Common myeloid progenitor, CD34-positive (primary cell): ENCODE data around the gene POGLUT2.

Experiments
- CTCF ChIA-PET: fragments of 350-600 bp; sonication (Branson Sonifier 250); formaldehyde crosslinking; loops from one replicate; lab custom pipeline; 2021; ENCODE audit warnings: antibody characterized with exemption; lab: Charles Lee
- POLR2A ChIA-PET: fragments of 350-600 bp; sonication (Branson Sonifier 250); formaldehyde crosslinking; loops from one replicate; lab custom pipeline; 2021; ENCODE audit warnings: antibody characterized with exemption; lab: Charles Lee
- DNase-seq, 3 donors: peaks; one replicate each; pipeline versions ENCODE4 v3.0.0 to v3.0.0-alpha.2; 2013
- H3K27ac ChIP-seq, 2 experiments: 1 replicate in 1 of 2; 2 replicates in 1 of 2; pipeline ENCODE4 v1.7.0; 2013; ENCODE audit warnings: inconsistent platforms in 2 of 2, low read length in 2 of 2, mild to moderate bottlenecking in 2 of 2, low read depth in 1 of 2, moderate library complexity in 1 of 2; ENCODE audit not compliant: severe bottlenecking in 2 of 2, insufficient read depth in 1 of 2, poor library complexity in 1 of 2
- H3K27me3 ChIP-seq, 5 experiments: replicated peaks in 2 of 5; 1 replicate in 3 of 5; 2 replicates in 2 of 5; pipeline versions ENCODE4 v1.6.1 to v1.7.0; 2013; ENCODE audit warnings: low read length in 4 of 5, mild to moderate bottlenecking in 2 of 5, moderate library complexity in 2 of 5, inconsistent platforms in 1 of 5; ENCODE audit not compliant: insufficient read depth in 5 of 5, control insufficient read depth in 4 of 5
- H3K36me3 ChIP-seq, 4 experiments: 1 replicate in 2 of 4; 2 replicates in 2 of 4; pipeline versions ENCODE4 v1.6.1 to v1.7.0; 2013; ENCODE audit warnings: low read length in 3 of 4, control low read depth in 1 of 4, mild to moderate bottlenecking in 1 of 4; ENCODE audit not compliant: control insufficient read depth in 4 of 4, insufficient read depth in 4 of 4
- H3K4me1 ChIP-seq, 4 experiments: 1 replicate in 3 of 4; 2 replicates in 1 of 4; pipeline versions ENCODE4 v1.6.1 to v1.7.1; 2013; ENCODE audit warnings: low read length in 3 of 4, mild to moderate bottlenecking in 3 of 4, control low read depth in 1 of 4, inconsistent platforms in 1 of 4, moderate library complexity in 1 of 4; ENCODE audit not compliant: control insufficient read depth in 4 of 4, insufficient read depth in 4 of 4; ENCODE audit errors: control extremely low read depth in 1 of 4
- H3K4me3 ChIP-seq, 7 experiments: 1 replicate in 4 of 7; 2 replicates in 3 of 7; pipeline versions ENCODE4 v1.5.1 to v1.7.0; 2013; ENCODE audit warnings: mild to moderate bottlenecking in 7 of 7, low read length in 6 of 7, moderate library complexity in 6 of 7, inconsistent platforms in 2 of 7, low read depth in 2 of 7, control low read depth in 1 of 7; ENCODE audit not compliant: insufficient read depth in 4 of 7, control insufficient read depth in 1 of 7; ENCODE audit errors: extremely low read depth in 1 of 7
- H3K9me3 ChIP-seq, 5 experiments: 1 replicate in 4 of 5; 2 replicates in 1 of 5; pipeline versions ENCODE4 v1.6.1 to v1.7.1; 2013; ENCODE audit warnings: low read length in 4 of 5, mild to moderate bottlenecking in 2 of 5, inconsistent platforms in 1 of 5, low read depth in 1 of 5, moderate library complexity in 1 of 5; ENCODE audit not compliant: control insufficient read depth in 4 of 5, insufficient read depth in 2 of 5; ENCODE audit errors: control extremely low read depth in 1 of 5
- WGBS: methylation state at CpG from one replicate; pipeline ENCODE4 v1.1.5; 2013; ENCODE audit not compliant: insufficient coverage; 5-methylcytosine and 5-hydroxymethylcytosine counted together

The POGLUT2 gene

GRCh38 chr13:102839462-102839861 is 40.7 kb upstream of the POGLUT2 start:
- H3K36me3 ChIP-seq, result peaks cover 11 to 55% (median 37%) of the 10 kb centered on the region in 4 experiments
- DNase-seq, result no peak
- 100% methylated on average over 2 of the region's 5 CpGs for WGBS
- H3K4me1 ChIP-seq, result no peaks in the 10 kb centered on the region
- H3K27me3 ChIP-seq, result no peaks in the 10 kb centered on the region
- H3K9me3 ChIP-seq, result no peaks in the 10 kb centered on the region
- ChIA-PET POLR2A (no interaction called here), CTCF (interaction anchor here (1.6 kb wide), 1 partner anchor 10 kb away, joined by 4 read pairs; no protein-coding TSS in a partner anchor)
- no peak overlapping the region for H3K27ac ChIP-seq
- H3K4me3 ChIP-seq, result no peak overlapping the region

DNA sequence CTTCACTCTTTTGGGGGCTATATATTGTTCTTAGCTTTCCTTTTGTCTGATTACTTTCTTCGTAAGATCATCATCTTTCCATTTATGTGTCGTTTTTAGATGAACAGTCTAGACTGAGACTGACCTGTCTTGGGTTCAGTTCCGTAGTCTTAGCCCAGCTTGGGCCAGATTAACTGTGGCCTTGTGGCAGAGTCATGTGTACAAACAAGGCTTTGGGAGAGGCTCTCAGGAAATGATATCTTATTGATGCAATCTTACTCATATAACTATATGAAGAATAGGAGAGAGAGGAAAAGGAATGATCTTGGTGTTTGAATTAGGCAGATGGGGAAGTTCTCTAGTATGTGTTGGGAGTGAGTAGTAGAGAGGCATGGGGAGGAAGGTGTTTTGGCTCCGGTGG is 40.2 kb upstream of the POGLUT2 start:
- no peaks in the 10 kb centered on the region for H3K9me3 ChIP-seq
- no peak overlapping the region for H3K4me3 ChIP-seq
- no peak overlapping the region for H3K27ac ChIP-seq
- H3K4me1 ChIP-seq, result no peaks in the 10 kb centered on the region
- peaks cover 11 to 55% (median 38%) of the 10 kb centered on the region in 4 experiments for H3K36me3 ChIP-seq
- ChIA-PET POLR2A (no interaction called here), CTCF (no interaction called here)
- WGBS, result 100% methylated on average over 1 of the region's 4 CpGs
- H3K27me3 ChIP-seq, result no peaks in the 10 kb centered on the region
- no peak for DNase-seq

DNA sequence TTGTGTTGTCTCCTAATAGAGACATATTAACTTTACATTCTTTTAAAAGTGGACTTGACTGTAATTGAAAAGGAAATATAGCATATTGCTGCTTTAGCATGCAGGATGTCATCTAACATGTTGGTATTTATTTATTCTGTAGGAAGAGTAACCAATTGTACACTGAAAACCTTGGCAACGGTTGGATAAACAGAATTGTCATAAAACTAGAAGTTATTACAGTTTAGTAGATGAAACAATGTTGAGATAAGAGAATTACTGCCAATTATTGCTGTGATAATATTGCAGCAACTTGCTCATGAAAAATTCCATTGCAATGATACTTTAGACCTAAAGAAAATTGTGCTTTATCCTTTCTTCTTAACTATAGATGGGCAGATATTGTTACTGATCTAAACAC is 39.5 kb upstream of the POGLUT2 start:
- POLR2A ChIA-PET, result no interaction called here
- Histone ChIP-seq H3K27ac (no peak overlapping the region), H3K27me3 (no peaks in the 10 kb centered on the region)

GRCh38 chr13:102836471-102836870 is 37.7 kb upstream of the POGLUT2 start:
- ChIA-PET CTCF (interaction anchor here (1.0 kb wide), 1 partner anchor 21 kb away, joined by 3 read pairs; no protein-coding TSS in a partner anchor), POLR2A (no interaction called here)
- 100% methylated on average over 3 of the region's 4 CpGs for WGBS
- H3K4me1 ChIP-seq, result no peaks in the 10 kb centered on the region
- no peak for DNase-seq
- no peak overlapping the region for H3K4me3 ChIP-seq
- no peaks in the 10 kb centered on the region for H3K27me3 ChIP-seq
- H3K27ac ChIP-seq, result no peak overlapping the region
- H3K9me3 ChIP-seq, result no peaks in the 10 kb centered on the region
- peaks cover 13 to 59% (median 35%) of the 10 kb centered on the region in 4 experiments for H3K36me3 ChIP-seq

More for the DNA sequence above, 39.5 kb upstream of the POGLUT2 start:
- Histone ChIP-seq H3K9me3 (no peaks in the 10 kb centered on the region), H3K4me3 (no peak overlapping the region), H3K36me3 (peaks cover 13 to 53% (median 39%) of the 10 kb centered on the region in 4 experiments), H3K4me1 (no peaks in the 10 kb centered on the region)
- DNase-seq, result no peak
- WGBS, result 100% methylated on average over 1 of the region's 1 CpG
- CTCF ChIA-PET, result interaction anchor here (1.0 kb wide), 1 partner anchor 9 kb away, joined by 4 read pairs; no protein-coding TSS in a partner anchor

DNA sequence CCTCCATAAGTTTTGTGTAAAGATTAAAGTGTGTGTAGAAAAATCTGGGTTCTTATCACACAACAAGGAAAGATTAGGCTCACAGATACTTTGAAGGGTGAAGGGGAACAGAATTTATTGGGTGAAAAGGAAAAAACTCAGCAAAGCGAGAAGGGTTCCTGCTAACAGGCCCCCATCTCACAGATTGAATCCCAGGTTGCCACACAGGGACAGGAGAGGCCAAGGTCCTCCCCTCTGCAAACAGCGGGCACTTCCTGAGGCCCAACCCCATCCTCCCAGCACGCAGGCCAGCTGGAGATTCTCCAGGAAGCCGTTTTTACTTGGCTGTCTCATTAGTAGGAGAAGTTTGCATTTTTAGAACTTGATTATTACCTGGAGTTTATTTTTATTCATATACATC is 31.9 kb upstream of the POGLUT2 start:
- Histone ChIP-seq H3K4me1 (no peaks in the 10 kb centered on the region), H3K9me3 (no peaks in the 10 kb centered on the region), H3K27me3 (no peaks in the 10 kb centered on the region), H3K4me3 (no peak overlapping the region), H3K36me3 (peaks cover 17 to 52% (median 38%) of the 10 kb centered on the region in 4 experiments), H3K27ac (no peak overlapping the region)
- CTCF ChIA-PET, result interaction anchor here (0.8 to 1.6 kb wide), 3 partner anchors 12 to 29 kb away, joined by 3 to 6 read pairs (median 5); partner anchors contain the start of gene ERCC5
- DNase-seq, result no peak
- WGBS, result 100% methylated on average over 1 of the region's 4 CpGs
- POLR2A ChIA-PET, result no interaction called here

DNA sequence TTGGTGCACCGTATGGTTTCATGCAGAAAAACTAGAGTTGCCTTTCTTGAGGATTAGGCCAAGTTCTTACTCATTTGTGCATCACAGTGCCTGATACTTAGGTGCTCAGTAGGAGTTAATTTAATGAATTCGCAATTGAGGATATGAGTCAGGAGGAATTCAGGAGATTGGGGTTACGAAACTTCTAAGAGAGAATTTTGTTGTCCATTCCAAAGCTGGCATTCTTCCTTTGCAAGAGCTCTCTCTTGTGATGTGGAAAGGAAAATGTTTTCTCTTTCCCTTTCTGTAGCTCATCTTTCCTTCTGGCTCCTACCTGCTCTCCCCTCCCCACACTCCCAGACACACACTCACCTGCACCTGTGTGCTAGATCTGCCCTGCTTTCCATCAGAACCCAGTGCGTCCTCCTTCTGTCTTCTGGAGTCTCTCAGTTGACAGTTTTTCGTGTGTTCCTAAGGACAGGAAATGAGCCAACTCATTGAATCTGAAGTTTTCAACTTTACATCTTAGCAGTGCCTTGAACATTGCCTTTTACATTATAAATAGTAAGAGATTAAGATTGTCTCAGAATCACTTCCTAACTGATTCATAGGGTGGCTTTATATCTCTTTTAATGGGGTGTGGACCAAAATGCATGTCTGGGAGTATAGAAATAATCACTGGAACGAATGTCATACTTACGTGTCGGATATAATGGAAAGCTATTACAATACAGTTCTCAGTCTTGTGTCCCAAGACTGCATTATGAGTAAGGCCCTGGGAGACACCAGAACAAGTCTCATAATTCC is 27.3 kb upstream of the POGLUT2 start:
- Histone ChIP-seq H3K27ac (no peak overlapping the region), H3K4me1 (no peaks in the 10 kb centered on the region), H3K27me3 (no peaks in the 10 kb centered on the region), H3K4me3 (no peak overlapping the region), H3K36me3 (peaks cover 30 to 68% (median 50%) of the 10 kb centered on the region in 4 experiments), H3K9me3 (peaks cover 0 to 8% (median 0%) of the 10 kb centered on the region in 5 experiments)
- WGBS, result 94% methylated on average over 6 of the region's 8 CpGs
- DNase-seq, result no peak
- POLR2A ChIA-PET, result interaction anchor here (0.6 kb wide), 1 partner anchor 59 kb away, joined by 3 read pairs; no protein-coding TSS in a partner anchor
- CTCF ChIA-PET, result interaction anchor here (1.9 kb wide), 1 partner anchor 13 kb away, joined by 5 read pairs; no protein-coding TSS in a partner anchor

- WGBS, result 100% methylated on average over 4 of the region's 4 CpGs
- ChIA-PET POLR2A (interaction anchor here (0.6 kb wide), 1 partner anchor 60 kb away, joined by 3 read pairs; no protein-coding TSS in a partner anchor), CTCF (interaction anchor here (1.9 kb wide), 1 partner anchor 12 kb away, joined by 5 read pairs; no protein-coding TSS in a partner anchor)
- no peak for DNase-seq
- Histone ChIP-seq H3K36me3 (peaks cover 31 to 69% (median 53%) of the 10 kb centered on the region in 4 experiments), H3K27ac (no peak overlapping the region), H3K4me1 (no peaks in the 10 kb centered on the region), H3K4me3 (no peak overlapping the region), H3K27me3 (no peaks in the 10 kb centered on the region), H3K9me3 (peaks cover 0 to 8% (median 0%) of the 10 kb centered on the region in 5 experiments)
These were observed 26.6 kb upstream of the POGLUT2 start for GRCh38 chr13:102825400-102825799.
